Suprapubic skin (tissue), 4 donors: ENCODE data around the gene INHBE. TPM values are rescaled to one million over a fixed set of nuclear protein-coding genes. Genes with fewer than 3 reads are reported as not detected.

Experiments
- DNase-seq, 2 donors: peaks; one replicate each; pipeline ENCODE4 v3.0.0-alpha.2; 2019; ENCODE audit warnings: low spot score in 2 of 2
- H3K27ac ChIP-seq: fragments of 200-600 bp; sonication (generic); one replicate; pipeline ENCODE4 v1.5.1; 2019
- H3K27me3 ChIP-seq: fragments of 200-600 bp; sonication (generic); one replicate; pipeline ENCODE4 v1.5.1; 2019
- H3K36me3 ChIP-seq: fragments of 200-600 bp; sonication (generic); one replicate; pipeline ENCODE4 v1.5.1; 2019
- H3K4me1 ChIP-seq: fragments of 200-600 bp; sonication (generic); one replicate; pipeline ENCODE4 v1.5.1; 2019
- H3K4me3 ChIP-seq: fragments of 200-600 bp; sonication (generic); one replicate; pipeline ENCODE4 v1.5.1; 2019; ENCODE audit warnings: mild to moderate bottlenecking
- H3K9me3 ChIP-seq: fragments of 200-600 bp; sonication (generic); one replicate; pipeline ENCODE4 v1.5.1; 2019
- CTCF ChIP-seq, 2 donors: fragments of 200-600 bp in 1 of 2; fragments of 450-650 bp in 1 of 2; sonication (generic) in 1 of 2; IDR thresholded peaks; one replicate each; pipeline ENCODE4 v1.5.1; 2016 to 2019; ENCODE audit warnings: antibody characterized with exemption in 2 of 2, mild to moderate bottlenecking in 1 of 2, moderate library complexity in 1 of 2
- EP300 ChIP-seq: sonication (generic); formaldehyde crosslinking; IDR thresholded peaks from one replicate; pipeline ENCODE4 v1.6.1; 2017; ENCODE audit warnings: antibody characterized with exemption
- POLR2A ChIP-seq, 2 donors: fragments of 450-650 bp; IDR thresholded peaks; one replicate each; pipeline ENCODE4 v1.6.1; 2017; ENCODE audit warnings: antibody characterized with exemption in 2 of 2, mild to moderate bottlenecking in 2 of 2, moderate library complexity in 2 of 2
- POLR2AphosphoS5 ChIP-seq, 3 donors: sonication (generic); formaldehyde crosslinking; IDR thresholded peaks; one replicate each; pipeline ENCODE4 v1.6.1; 2017; ENCODE audit warnings: antibody characterized with exemption in 3 of 3
- WGBS: methylation state at CpG from one replicate; pipeline ENCODE4 v1.1.5; 2018; 5-methylcytosine and 5-hydroxymethylcytosine counted together
- total RNA-seq, 4 donors: library from RNA; depleted of rRNA; stranded (reverse); fragments of >200 nt; gene quantifications; one replicate each; pipeline ENCODE4 v1.1.0, GENCODE V29; 2016

INHBE gene
- total RNA-seq, 4 donors from 2014 or later, result 0.56 TPM; not detected in 3

- Histone ChIP-seq H3K36me3 (peaks cover 5% of the 10 kb centered on the region), H3K27me3 (peaks cover 43% of the 10 kb centered on the region), H3K4me1 (peaks cover 17% of the 10 kb centered on the region), H3K27ac (no peak overlapping the region), H3K9me3 (no peaks in the 10 kb centered on the region), H3K4me3 (no peak overlapping the region)
- no peak for TF ChIP-seq CTCF (IDR thresholded peaks at IDR 0.05)
- no peak for TF ChIP-seq EP300
- no peak for TF ChIP-seq POLR2A (IDR thresholded peaks at IDR 0.05)
- no peak for TF ChIP-seq POLR2AphosphoS5 (IDR thresholded peaks at IDR 0.05)
- DNase-seq, result no peak
- 83% methylated on average over 8 of the region's 8 CpGs for WGBS
These were observed 19.3 kb downstream of the INHBE start for GRCh38 chr12:57474430-57474829.

GRCh38 chr12:57474862-57475261 is 19.8 kb downstream of the INHBE start:
- Histone ChIP-seq H3K4me3 (peak overlapping the region; percentile 51), H3K9me3 (no peaks in the 10 kb centered on the region), H3K27ac (no peak overlapping the region), H3K4me1 (peaks cover 17% of the 10 kb centered on the region), H3K36me3 (peaks cover 5% of the 10 kb centered on the region), H3K27me3 (peaks cover 43% of the 10 kb centered on the region)
- TF ChIP-seq POLR2A (IDR thresholded peaks at IDR 0.05) (no peak), POLR2AphosphoS5 (IDR thresholded peaks at IDR 0.05) (no peak), CTCF (IDR thresholded peaks at IDR 0.05) (no peak), EP300 (no peak)
- no peak for DNase-seq
- 43% methylated on average over 7 of the region's 7 CpGs for WGBS

GRCh38 chr12:57475271-57476161 is 20.4 kb downstream of the INHBE start:
- no peak for DNase-seq
- WGBS, result 17% methylated on average over 21 of the region's 84 CpGs
- Histone ChIP-seq H3K9me3 (no peaks in the 10 kb centered on the region), H3K4me1 (peaks cover 17% of the 10 kb centered on the region), H3K4me3 (peak overlapping the region; percentile 51), H3K27ac (no peak overlapping the region), H3K27me3 (peaks cover 43% of the 10 kb centered on the region), H3K36me3 (peaks cover 5% of the 10 kb centered on the region)
- TF ChIP-seq EP300 (no peak), CTCF (IDR thresholded peaks at IDR 0.05) (no peak), POLR2A (IDR thresholded peaks at IDR 0.05) (no peak), POLR2AphosphoS5 (IDR thresholded peaks at IDR 0.05) (no peak)

- Histone ChIP-seq H3K4me1 (peaks cover 17% of the 10 kb centered on the region), H3K36me3 (no peaks in the 10 kb centered on the region), H3K27me3 (peaks cover 40% of the 10 kb centered on the region), H3K27ac (no peak overlapping the region), H3K9me3 (no peaks in the 10 kb centered on the region), H3K4me3 (peak overlapping the region; percentile 51)
- WGBS, result 24% methylated on average over 25 of the region's 29 CpGs
- TF ChIP-seq CTCF (IDR thresholded peaks at IDR 0.05), result peak in 1 of 2 donors; percentile 46
- no peak for TF ChIP-seq POLR2AphosphoS5 (IDR thresholded peaks at IDR 0.05)
- no peak for DNase-seq
These were observed 21.3 kb downstream of the INHBE start for GRCh38 chr12:57476162-57476992.
